Choroid plexus epithelial cell (primary cell): ENCODE measurements around the gene ATP6V1E1.
"Not testable (repeated sequence)": the region's sequence is repeated elsewhere in the genome, so short reads cannot be mapped to it uniquely, and the experiment has no call there.

ENCODE experiments used
- DNase-seq: peaks from one replicate; pipeline ENCODE4 v3.0.0-alpha.2; 2010; ENCODE audit warnings: low read depth
- H3K4me3 ChIP-seq: 2 replicates; pipeline ENCODE4 v1.5.1; 2011; ENCODE audit warnings: low read depth, mild to moderate bottlenecking, control low read depth, low read length, moderate library complexity
- CTCF ChIP-seq: conservative IDR thresholded peaks from 2 replicates; pipeline ENCODE4 v1.5.1; 2011; ENCODE audit warnings: low read depth, mild to moderate bottlenecking, control low read depth, inconsistent platforms, low read length, moderate library complexity

The ATP6V1E1 gene

DNA sequence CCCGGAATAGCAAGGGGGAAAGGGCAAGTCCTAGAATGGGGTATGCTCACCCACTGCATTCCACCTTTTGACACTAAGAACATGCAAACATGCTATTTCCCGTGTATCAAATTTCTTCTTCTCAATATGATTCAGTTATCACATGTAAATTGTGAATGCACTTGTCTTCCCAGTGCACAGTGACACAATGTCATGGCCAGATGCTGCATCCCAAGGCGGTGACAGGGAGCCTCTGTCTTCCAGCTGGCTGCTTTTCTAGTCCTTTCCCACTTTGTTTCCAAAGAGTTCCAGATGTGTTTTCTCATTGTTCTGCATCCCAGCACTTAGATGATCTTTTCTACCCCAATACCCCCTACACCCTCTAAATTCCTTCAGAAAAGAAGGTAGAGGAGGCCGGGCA lies 52.9 kb downstream of the ATP6V1E1 start:
- no peak for TF ChIP-seq CTCF
- H3K4me3 ChIP-seq = no peak overlapping the region
- no peak for DNase-seq

GRCh38 chr22:17575151-17575550 lies 53.4 kb downstream of the ATP6V1E1 start:
- peak; percentile 29 for DNase-seq
- no peak overlapping the region for H3K4me3 ChIP-seq
- TF ChIP-seq CTCF = no peak

- H3K4me3 ChIP-seq = peak overlapping the region; percentile 48
- no peak for TF ChIP-seq CTCF
- DNase-seq = peak; percentile 98
Observed at GRCh38 chr22:17570851-17571631, 57.5 kb downstream of the ATP6V1E1 start.

GRCh38 chr22:17569971-17570511 lies 58.5 kb downstream of the ATP6V1E1 start:
- DNase-seq = peak; percentile 91
- peak overlapping the region; percentile 47 for H3K4me3 ChIP-seq
- no peak for TF ChIP-seq CTCF

DNA sequence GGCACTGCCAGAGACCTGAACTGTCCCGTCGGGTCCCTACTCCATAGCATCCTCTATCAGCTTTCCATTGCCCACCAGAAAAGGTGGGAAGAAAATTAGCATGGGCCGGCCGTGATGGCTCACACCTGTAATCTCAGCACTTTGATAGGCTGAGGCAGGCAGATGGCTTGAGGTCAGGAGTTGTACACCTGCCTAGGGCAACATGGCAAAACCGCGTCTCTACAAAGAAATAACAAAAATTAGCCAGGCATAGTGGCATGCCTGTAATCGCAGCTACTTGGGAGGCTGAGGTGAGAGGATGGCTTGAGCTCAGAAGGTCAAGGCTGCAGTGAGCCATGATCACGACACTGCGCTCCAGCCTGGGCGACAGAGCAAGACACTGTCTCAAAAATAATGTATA lies 61.8 kb downstream of the ATP6V1E1 start:
- H3K4me3 ChIP-seq = no peak overlapping the region
- TF ChIP-seq CTCF = no peak
- no peak for DNase-seq

DNA sequence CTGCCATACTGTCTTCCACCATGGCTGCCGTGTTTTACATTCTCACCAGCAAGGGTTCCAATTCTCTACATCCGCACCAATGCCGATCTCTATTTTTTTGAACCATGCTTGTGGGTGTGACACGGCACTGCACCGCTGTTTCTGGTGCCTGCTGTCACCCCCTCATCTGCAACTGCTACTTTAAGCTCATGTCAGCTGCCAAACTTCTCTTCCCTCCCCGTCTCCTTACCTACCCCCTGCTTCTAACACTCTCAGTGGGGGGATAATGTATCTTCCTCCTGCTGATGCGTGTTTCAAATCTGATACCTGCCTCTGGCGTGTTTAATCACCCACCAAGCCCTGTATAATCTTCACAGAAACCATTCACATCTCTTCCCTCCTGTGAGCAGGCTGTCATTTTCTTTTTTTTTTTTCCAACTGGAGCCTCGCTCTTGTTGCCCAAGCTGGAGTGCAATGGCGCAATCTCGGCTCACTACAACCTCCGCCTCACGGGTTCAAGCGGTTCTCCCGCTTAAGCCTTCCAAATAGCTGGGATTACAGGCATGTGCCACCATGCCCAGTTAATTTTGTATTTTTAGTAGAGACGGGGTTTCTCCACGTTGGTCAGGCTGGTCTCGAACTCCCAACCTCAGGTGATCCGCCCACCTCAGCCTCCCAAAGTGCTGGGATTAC lies 62.4 kb downstream of the ATP6V1E1 start:
- not testable (repeated sequence) for DNase-seq, H3K4me3 ChIP-seq

GRCh38 chr22:17563936-17564391 lies 64.6 kb downstream of the ATP6V1E1 start:
- no peak overlapping the region for H3K4me3 ChIP-seq
- peak; percentile 25 for TF ChIP-seq CTCF
- peak; percentile 92 for DNase-seq
